RWPE2 (cell line): Measurements from ENCODE around the gene OR4K1.

Source experiments
- ATAC-seq: fragments of 200-7000 bp; cut with Tn5 transposase; 3 replicates; pipeline ENCODE4 v1.9.1; 2021; ENCODE audit warnings: low read depth
- DNase-seq: peaks from one replicate; pipeline ENCODE4 v3.0.0-alpha.2; 2020; ENCODE audit warnings: low spot score
- H3K27ac ChIP-seq: fragments of 450-650 bp; 2 replicates; pipeline ENCODE4 v1.5.1; 2017; ENCODE audit warnings: mild to moderate bottlenecking; ENCODE audit not compliant: poor library complexity, severe bottlenecking
- H3K27me3 ChIP-seq: fragments of 250-450 bp; sonication (Bioruptor Pico); 2 replicates; pipeline ENCODE4 v1.5.1; 2021; ENCODE audit warnings: mild to moderate bottlenecking, moderate library complexity; ENCODE audit not compliant: insufficient read depth, poor library complexity, severe bottlenecking
- H3K36me3 ChIP-seq: fragments of 250-450 bp; sonication (Bioruptor Pico); 2 replicates; pipeline ENCODE4 v1.5.1; 2020; ENCODE audit warnings: low read depth, mild to moderate bottlenecking, moderate library complexity
- H3K4me1 ChIP-seq: fragments of 250-450 bp; sonication (Bioruptor Pico); 2 replicates; pipeline ENCODE4 v1.5.1; 2021; ENCODE audit warnings: mild to moderate bottlenecking, moderate library complexity; ENCODE audit not compliant: insufficient read depth, poor library complexity, severe bottlenecking
- H3K4me3 ChIP-seq: fragments of 250-450 bp; sonication (Bioruptor Pico); 2 replicates; pipeline ENCODE4 v1.5.1; 2021; ENCODE audit warnings: mild to moderate bottlenecking, moderate library complexity; ENCODE audit not compliant: severe bottlenecking
- H3K9me3 ChIP-seq: fragments of 250-450 bp; sonication (Bioruptor Pico); 2 replicates; pipeline ENCODE4 v1.5.1; 2021; ENCODE audit warnings: mild to moderate bottlenecking, moderate library complexity; ENCODE audit not compliant: severe bottlenecking
- TF ChIP-seq, protein P1 (sequence below): fragments of 450-650 bp; IDR thresholded peaks from one replicate; pipeline ENCODE4 v1.5.1; 2017; ENCODE audit warnings: mild to moderate bottlenecking, moderate library complexity; ENCODE audit not compliant: poor library complexity, severe bottlenecking

Gene OR4K1

DNA sequence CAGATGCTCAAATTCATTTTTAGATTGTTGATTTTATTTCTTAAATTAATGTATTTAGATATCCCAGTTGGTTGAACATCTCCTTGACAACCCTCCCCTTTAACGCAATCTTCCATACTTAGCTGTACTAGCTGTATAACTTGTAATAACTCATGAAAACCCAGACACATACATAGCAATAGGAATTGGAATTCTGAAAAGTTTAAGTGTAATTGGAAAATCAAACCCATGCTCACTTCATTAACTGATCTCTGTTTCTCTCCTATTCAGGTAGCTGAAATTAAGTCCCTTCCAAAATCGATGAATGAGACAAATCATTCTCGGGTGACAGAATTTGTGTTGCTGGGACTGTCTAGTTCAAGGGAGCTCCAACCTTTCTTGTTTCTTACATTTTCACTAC is 44.6 kb downstream of the OR4K1 start, which contains the start of gene OR4K15:
Gene OR4K15 (plus strand): TSS at position 301 of the 400 bp plus-strand sequence. CDS start 0 bp downstream, at position 301.
- Histone ChIP-seq H3K4me1 (no peaks in the 10 kb centered on the region), H3K9me3 (no peaks in the 10 kb centered on the region), H3K4me3 (no peak within 1 kb of the TSS), H3K27me3 (peaks cover 14% of the 10 kb centered on the region), H3K27ac (no peak within 1 kb of the TSS), H3K36me3 (no peaks in the 10 kb centered on the region)
- TF ChIP-seq, protein P1, sequence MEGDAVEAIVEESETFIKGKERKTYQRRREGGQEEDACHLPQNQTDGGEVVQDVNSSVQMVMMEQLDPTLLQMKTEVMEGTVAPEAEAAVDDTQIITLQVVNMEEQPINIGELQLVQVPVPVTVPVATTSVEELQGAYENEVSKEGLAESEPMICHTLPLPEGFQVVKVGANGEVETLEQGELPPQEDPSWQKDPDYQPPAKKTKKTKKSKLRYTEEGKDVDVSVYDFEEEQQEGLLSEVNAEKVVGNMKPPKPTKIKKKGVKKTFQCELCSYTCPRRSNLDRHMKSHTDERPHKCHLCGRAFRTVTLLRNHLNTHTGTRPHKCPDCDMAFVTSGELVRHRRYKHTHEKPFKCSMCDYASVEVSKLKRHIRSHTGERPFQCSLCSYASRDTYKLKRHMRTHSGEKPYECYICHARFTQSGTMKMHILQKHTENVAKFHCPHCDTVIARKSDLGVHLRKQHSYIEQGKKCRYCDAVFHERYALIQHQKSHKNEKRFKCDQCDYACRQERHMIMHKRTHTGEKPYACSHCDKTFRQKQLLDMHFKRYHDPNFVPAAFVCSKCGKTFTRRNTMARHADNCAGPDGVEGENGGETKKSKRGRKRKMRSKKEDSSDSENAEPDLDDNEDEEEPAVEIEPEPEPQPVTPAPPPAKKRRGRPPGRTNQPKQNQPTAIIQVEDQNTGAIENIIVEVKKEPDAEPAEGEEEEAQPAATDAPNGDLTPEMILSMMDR, result no peak
- no peak for ATAC-seq
- DNase-seq, result no peak
